ENCODE results near the gene SPRYD4.
"Not testable (repeated sequence)": the region's sequence is repeated elsewhere in the genome, so short reads cannot be mapped to it uniquely, and the experiment has no call there.

GRCh38 chr12:56443208-56443607 is 25.2 kb upstream of the SPRYD4 start:
- not testable (repeated sequence) for TF ChIP-seq EZH2 (IDR thresholded peaks at IDR 0.05; ENCODE audit: borderline replicate concordance, insufficient read depth, low read depth, low read length, poor library complexity, severe bottlenecking); CTCF (IDR thresholded peaks at IDR 0.05)
